ENCODE results near the gene AIFM1. TPM values are rescaled to one million over a fixed set of nuclear protein-coding genes. Genes with fewer than 3 reads are reported as not detected.
"Not testable (repeated sequence)": the region's sequence is repeated elsewhere in the genome, so short reads cannot be mapped to it uniquely, and the experiment has no call there.

AIFM1 gene
- total RNA-seq, 1 donor from 2014 or later: 14.2 TPM

DNA sequence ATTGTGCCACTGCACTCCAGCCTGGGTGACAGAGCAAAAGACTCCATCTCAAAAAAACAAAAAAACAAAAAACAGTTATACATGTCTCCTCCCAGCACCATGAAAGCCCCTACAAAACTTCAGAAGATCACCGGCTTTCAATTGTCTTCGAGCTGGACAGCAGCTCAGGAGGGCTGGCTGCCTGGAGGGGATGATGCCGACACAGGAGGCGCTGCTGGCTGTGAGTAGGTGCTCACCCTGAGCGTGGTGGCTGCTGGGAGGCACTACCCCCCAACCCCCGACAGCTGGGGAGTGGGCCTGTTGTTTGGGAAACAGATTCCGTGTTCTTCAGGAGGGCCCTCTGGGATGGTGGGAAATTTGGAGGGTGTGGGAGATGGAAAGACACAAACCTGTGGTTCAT, 48.5 kb downstream of the AIFM1 start:
- no peak overlapping the region for H3K4me3 ChIP-seq
- H3K27me3 ChIP-seq: no peaks in the 10 kb centered on the region
- no peak for DNase-seq (ENCODE audit: extremely low spot score in 2 of 2)
- H3K27ac ChIP-seq: no peak overlapping the region
- peaks cover 21% of the 10 kb centered on the region for H3K4me1 ChIP-seq
- TF ChIP-seq POLR2A (IDR thresholded peaks at IDR 0.05): no peak
- TF ChIP-seq, protein P1, sequence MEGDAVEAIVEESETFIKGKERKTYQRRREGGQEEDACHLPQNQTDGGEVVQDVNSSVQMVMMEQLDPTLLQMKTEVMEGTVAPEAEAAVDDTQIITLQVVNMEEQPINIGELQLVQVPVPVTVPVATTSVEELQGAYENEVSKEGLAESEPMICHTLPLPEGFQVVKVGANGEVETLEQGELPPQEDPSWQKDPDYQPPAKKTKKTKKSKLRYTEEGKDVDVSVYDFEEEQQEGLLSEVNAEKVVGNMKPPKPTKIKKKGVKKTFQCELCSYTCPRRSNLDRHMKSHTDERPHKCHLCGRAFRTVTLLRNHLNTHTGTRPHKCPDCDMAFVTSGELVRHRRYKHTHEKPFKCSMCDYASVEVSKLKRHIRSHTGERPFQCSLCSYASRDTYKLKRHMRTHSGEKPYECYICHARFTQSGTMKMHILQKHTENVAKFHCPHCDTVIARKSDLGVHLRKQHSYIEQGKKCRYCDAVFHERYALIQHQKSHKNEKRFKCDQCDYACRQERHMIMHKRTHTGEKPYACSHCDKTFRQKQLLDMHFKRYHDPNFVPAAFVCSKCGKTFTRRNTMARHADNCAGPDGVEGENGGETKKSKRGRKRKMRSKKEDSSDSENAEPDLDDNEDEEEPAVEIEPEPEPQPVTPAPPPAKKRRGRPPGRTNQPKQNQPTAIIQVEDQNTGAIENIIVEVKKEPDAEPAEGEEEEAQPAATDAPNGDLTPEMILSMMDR (IDR thresholded peaks at IDR 0.05): no peak
- no peak for TF ChIP-seq POLR2AphosphoS5 (IDR thresholded peaks at IDR 0.05; ENCODE audit: insufficient read depth in 1 of 2, low read depth in 1 of 2)
- no peaks in the 10 kb centered on the region for H3K9me3 ChIP-seq
- intact Hi-C loops (cut with DNase I): no loop called here
- no peaks in the 10 kb centered on the region for H3K36me3 ChIP-seq

DNA sequence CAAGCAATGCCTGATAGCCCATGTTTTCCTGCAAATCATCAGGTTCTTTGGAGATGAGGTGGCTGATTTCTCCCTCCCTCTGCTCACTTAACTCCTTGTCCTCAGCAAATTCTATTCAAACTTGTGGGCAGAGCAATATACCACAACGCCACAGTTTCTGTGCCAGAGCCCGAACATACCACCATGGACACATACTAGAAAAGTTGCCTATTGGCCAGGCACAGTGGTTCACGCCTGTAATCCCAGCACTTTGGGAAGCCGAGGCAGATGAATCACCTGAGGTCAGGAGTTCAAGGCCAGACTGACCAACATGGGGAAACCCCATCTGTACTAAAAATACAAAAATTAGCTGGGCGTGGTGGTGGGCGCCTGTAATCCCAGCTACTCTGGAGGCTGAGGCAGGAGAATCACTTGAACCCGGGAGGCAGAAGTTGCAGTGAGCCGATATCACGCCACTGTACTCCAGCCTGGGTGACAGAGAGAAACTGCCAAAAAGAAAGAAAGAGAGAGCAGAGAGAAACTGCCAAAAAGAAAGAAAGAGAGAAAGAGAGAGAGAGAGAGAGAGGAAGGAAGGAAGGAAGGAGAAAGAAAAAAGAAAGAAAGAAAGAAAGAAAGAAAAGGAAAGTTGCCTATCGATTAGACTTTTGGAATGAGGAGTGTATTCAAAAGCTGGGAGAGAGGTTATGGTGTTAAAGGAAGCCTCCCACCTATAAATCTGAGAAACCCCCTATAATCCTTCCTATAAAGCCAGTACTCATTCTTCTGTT, 50.3 kb downstream of the AIFM1 start:
- H3K36me3 ChIP-seq; H3K4me3 ChIP-seq; DNase-seq (ENCODE audit: extremely low spot score in 2 of 2); H3K27ac ChIP-seq; H3K9me3 ChIP-seq; intact Hi-C loops (cut with DNase I); H3K27me3 ChIP-seq: not testable (repeated sequence)
- peaks cover 20% of the 10 kb centered on the region for H3K4me1 ChIP-seq

DNA sequence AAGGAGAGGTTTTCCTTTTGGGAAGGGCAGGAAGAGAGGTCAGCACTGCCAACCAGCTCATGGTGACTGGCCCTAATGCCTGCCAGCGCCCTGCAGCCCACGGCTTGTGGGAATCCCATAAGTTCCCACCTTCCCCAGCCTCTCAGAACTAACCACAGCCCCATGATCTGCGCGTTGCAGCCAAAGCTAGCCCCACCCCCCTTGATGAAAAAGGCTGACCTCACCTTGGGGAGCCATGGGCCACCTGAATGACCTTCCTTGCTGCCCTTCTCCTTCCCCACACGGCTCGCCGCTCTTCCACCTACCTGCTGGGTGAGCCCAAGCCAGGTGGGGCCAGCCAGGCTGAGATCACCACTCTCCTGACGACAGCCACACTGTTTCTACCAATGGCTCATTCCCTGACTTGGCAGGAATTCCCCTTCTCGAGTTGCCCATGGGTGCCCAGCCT, 51.5 kb downstream of the AIFM1 start:
- Histone ChIP-seq H3K27me3 (no peaks in the 10 kb centered on the region), H3K4me1 (peaks cover 18% of the 10 kb centered on the region), H3K9me3 (no peaks in the 10 kb centered on the region), H3K4me3 (no peak overlapping the region), H3K27ac (no peak overlapping the region), H3K36me3 (no peaks in the 10 kb centered on the region)
- intact Hi-C loops (cut with DNase I): no loop called here
- TF ChIP-seq, protein P1 (IDR thresholded peaks at IDR 0.05): no peak
- no peak for TF ChIP-seq POLR2A (IDR thresholded peaks at IDR 0.05)
- no peak for TF ChIP-seq POLR2AphosphoS5 (IDR thresholded peaks at IDR 0.05; ENCODE audit: insufficient read depth in 1 of 2, low read depth in 1 of 2)
- no peak for DNase-seq (ENCODE audit: extremely low spot score in 2 of 2)

DNA sequence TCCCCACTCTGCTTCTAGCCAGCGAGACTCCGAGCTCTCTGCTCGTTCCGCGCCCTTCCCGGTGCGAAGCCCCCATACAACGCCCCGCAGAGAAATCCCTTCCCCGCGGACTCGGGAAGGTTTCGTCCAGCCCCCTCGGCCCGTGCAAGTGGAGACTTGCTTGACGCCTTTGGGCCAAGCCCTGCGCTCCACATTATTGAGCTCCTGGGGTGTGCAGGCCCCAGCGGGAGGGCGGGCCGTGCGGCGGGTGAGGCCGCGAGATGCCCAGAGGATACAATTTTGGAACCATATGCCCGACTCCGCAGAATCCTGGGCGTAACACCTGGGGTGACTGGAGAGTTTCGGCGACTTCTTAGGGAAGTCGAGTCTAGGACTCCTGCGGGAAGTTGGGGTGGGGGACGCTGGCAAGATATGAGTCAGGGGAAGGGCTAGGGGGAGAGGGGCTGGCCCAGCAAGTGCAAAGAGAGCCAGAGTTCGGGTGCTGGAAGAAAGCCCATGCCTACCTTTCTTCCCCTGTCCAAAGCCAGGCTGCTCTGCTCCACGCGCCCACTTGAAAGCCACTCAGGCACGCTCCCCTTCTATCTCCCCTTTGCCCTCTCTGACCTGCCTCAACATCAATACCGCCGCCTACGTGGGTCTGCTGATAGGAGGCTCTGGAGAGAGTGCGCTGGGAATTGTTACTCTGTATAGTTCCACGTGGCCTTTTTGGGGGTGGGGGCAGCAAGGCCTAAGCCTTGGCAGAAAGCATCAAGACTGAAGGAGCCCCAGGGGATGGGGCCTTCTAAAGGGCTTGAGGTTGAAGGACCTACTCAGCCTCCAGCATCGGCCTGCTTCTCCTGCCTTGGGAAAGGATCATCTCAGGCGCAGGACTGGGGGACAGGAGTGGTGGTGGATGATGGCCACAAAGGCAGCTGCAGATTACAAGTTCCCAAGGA, 54.2 kb downstream of the AIFM1 start:
- intact Hi-C loops (cut with DNase I): no loop called here
- DNase-seq (ENCODE audit: extremely low spot score in 2 of 2): peak in 1 of 2 donors; percentile 85
- no peaks in the 10 kb centered on the region for H3K36me3 ChIP-seq
- H3K4me1 ChIP-seq: peaks cover 34% of the 10 kb centered on the region
- no peaks in the 10 kb centered on the region for H3K9me3 ChIP-seq
- peak overlapping the region; percentile 92 for H3K27ac ChIP-seq
- no peaks in the 10 kb centered on the region for H3K27me3 ChIP-seq
- TF ChIP-seq POLR2A (IDR thresholded peaks at IDR 0.05): no peak
- TF ChIP-seq, protein P1 (IDR thresholded peaks at IDR 0.05): no peak
- TF ChIP-seq POLR2AphosphoS5 (IDR thresholded peaks at IDR 0.05; ENCODE audit: insufficient read depth in 1 of 2, low read depth in 1 of 2): no peak
- peak overlapping the region; percentile 63 to 74 for H3K4me3 ChIP-seq

DNA sequence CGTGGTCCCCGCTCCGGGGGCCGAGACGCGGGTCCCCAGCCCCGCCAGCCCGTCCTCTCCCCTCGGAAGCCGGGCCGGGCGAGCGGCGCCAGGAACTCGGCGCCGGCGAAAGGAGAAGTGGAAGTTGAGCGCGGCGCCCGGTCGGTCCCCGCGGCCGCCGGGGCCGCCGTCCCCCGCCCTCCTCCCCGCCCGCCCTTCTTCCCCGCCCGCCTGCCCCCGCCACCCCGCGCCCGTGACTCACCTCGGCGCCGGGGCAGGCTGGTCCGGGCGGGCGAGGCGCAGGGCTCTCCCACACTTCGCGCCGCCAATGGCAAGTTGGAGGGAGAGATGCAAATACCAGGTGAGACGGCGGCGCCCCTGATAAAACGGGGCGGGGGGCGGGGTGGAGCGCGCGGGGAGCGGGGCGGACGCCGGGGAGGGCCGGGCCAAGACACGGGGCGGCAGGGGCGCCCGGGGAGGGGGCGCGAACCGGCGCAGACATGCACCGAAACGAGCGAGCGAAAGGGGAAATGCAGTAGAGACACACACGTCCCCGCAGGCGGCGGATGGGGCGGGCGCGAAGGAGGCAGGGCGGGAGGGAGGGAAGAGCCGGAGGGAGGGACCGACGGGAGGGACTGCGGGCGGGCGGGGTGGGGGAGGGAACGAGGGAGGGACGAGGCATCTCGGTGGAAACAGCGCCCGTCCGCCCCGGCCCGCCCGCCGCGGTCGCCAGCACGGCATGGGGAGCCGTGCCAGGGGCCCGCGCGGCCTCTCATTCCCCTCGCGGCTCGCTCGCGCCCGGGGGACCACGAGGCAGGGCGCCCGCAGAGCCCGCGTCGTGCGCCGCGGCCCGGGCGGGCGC, 55.0 kb downstream of the AIFM1 start, which contains the start of gene ELF4:
Gene ELF4 (minus strand): TSS at position 119 of the 841 bp plus-strand sequence. CDS start 29,167 bp downstream, outside the sequence.
- TF ChIP-seq POLR2AphosphoS5 (IDR thresholded peaks at IDR 0.05; ENCODE audit: insufficient read depth in 1 of 2, low read depth in 1 of 2) (no peak), POLR2A (IDR thresholded peaks at IDR 0.05) (peak in 1 of 2 donors; percentile 25)
- TF ChIP-seq, protein P1 (IDR thresholded peaks at IDR 0.05): no peak
- H3K4me1 ChIP-seq: peaks cover 43% of the 10 kb centered on the region
- peak within 1 kb of the TSS; percentile 92 for H3K27ac ChIP-seq
- H3K4me3 ChIP-seq: peak within 1 kb of the TSS; percentile 63 to 74
- intact Hi-C loops (cut with DNase I): no loop called here
- H3K36me3 ChIP-seq: no peaks in the 10 kb centered on the region
- no peaks in the 10 kb centered on the region for H3K9me3 ChIP-seq
- DNase-seq (ENCODE audit: extremely low spot score in 2 of 2): no peak
- H3K27me3 ChIP-seq: no peaks in the 10 kb centered on the region

Data from vagina (tissue), 2 donors.